ENCODE results near the gene FIGNL2.

DNA sequence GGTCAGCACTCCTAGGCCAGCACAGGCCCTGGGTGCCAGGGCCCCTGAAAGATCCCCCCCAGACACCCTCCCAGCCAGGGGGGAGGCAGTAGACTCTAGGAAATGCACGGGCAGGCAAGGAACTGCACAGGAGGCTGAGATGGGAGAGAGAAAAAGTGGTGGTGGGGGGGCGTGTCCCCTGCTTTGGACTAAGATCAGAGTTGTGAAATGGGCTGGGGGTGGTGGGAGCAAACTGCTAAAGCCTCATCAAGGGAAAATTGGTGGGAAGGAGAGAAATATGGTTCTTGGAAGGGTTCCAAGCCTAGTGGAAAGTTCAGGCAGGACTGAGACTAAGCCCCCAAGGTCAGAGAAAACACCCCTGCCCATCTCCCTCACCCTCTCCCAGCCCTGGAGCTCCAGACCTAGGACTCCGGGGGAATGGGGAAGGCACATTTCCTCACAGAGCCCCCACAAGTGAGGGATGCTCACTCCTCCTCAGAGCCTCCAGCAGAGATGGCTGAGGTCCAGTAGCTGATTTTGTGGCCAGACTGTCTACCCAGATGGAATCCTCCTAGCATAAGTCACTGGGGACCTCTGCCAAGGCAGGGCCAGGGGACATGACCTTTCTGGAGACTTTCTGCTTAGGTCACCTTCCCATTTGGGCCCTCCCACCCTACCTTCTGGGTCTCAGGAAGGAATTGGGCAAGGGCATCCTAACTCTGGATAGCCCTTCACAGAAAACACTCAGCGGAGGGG lies 29.8 kb downstream of the FIGNL2 start:
- TF ChIP-seq, protein P1, sequence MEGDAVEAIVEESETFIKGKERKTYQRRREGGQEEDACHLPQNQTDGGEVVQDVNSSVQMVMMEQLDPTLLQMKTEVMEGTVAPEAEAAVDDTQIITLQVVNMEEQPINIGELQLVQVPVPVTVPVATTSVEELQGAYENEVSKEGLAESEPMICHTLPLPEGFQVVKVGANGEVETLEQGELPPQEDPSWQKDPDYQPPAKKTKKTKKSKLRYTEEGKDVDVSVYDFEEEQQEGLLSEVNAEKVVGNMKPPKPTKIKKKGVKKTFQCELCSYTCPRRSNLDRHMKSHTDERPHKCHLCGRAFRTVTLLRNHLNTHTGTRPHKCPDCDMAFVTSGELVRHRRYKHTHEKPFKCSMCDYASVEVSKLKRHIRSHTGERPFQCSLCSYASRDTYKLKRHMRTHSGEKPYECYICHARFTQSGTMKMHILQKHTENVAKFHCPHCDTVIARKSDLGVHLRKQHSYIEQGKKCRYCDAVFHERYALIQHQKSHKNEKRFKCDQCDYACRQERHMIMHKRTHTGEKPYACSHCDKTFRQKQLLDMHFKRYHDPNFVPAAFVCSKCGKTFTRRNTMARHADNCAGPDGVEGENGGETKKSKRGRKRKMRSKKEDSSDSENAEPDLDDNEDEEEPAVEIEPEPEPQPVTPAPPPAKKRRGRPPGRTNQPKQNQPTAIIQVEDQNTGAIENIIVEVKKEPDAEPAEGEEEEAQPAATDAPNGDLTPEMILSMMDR (conservative IDR thresholded peaks at IDR 0.05) = no peak
- TF ChIP-seq ZFX (IDR thresholded peaks at IDR 0.05) = no peak
